GM19397 (cell line): Measurements from ENCODE around the gene MKI67.
"Not testable (repeated sequence)": the region's sequence is repeated elsewhere in the genome, so short reads cannot be mapped to it uniquely, and the experiment has no call there.

Experiments
- ATAC-seq: cut with Tn5 transposase; IDR thresholded peaks from one replicate; pipeline ENCODE4 v1.9.1; 2021; ENCODE audit warnings: mild to moderate bottlenecking, moderate library complexity; ENCODE audit not compliant: unreplicated experiment

Gene MKI67

DNA sequence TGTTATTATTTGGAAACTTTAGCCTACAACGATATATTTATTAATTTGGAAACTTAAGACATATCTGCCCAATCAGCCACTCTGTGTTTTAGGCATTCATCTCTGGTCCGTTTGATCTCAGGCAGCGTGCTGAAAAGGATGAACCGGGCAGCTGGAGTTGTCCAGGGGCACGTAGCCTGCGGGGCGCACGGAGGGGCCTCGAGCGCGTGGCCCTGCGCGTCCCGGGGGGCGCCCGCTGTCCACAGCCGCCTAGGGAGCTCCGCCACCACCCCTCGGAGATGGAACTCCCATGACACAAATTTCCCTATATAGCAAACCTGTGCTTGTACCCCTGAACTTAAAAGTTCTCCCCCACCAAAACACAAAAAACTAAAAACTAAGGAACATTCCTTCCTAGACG, 24.3 kb upstream of the MKI67 start:
- no peak for ATAC-seq

DNA sequence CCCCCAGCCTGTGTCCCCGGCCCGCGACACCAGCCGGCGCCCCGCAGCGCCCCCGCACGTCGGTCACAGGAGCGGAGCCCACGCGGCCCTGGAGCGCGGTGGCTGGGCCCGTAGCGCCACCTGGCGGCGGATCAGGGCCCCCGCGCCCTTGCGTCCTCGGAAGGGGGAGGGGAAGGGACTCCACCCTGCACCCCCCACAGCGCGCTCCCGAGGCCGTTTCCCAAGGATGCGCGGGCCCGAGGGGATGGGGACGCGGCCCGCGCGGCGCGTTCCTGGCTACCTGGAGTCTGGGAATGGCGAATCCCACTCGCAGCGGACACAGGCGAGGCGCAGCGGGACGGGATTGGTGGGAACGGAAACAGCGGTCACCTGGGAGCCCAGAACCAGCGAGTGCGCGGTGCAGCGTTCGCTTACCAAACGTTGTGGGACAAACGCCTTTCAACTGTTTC, 23.8 kb upstream of the MKI67 start:
- ATAC-seq, result peak; percentile 93

DNA sequence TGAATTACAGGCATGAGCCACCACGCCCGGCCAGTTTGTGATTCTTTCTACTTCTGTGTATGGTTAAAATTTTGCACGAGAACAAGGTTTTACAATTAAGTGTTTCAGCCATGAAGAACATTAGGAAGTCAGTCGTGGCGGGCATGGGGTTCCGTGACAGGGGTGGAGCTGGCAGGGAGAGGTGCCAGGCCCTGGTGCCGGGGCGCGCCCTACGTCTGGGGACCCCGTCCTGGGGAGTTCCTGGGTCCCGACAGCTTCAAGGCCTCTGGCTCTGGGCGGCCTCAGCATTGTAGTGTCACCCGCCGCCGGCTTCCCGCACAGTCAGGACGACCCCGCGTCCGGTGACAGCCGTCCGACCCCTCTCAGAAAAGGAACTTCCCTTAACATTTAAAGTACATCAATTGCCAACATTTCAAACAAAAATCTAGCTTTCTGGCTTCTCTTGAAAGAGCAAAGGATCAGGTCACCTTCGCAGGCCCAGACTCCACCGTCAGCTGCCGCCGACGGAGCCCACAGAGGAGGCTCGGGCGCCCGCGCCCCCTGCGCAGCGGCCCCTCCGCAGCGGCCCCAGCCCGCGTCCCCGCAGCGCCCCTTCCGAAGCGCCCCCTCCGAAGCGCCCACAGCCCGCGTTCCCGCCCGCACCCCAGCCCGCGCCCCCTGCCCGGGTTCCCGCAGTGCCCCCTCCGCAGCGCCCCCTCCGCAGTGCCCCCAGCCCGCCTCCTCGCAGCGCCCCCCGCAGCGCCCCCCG, 23.2 kb upstream of the MKI67 start:
- ATAC-seq, result no peak

DNA sequence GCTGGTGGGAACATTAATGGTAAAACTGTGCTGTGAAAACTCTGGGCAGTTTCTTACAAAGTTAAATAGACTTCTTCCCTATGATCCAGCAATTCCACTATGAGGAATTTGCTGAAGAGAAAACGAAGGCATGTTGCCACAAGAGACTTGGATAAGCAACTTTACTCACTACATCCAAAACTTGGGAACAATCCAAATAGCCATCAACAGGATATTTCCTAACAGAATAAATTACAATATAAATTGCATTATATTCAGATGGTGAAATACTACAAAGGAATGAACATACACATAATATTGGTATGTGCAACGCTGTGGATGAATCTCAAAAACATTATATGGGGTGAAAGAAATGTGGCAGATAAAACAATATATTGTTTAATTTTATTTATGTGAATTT, 21.4 kb upstream of the MKI67 start:
- ATAC-seq, result no peak

DNA sequence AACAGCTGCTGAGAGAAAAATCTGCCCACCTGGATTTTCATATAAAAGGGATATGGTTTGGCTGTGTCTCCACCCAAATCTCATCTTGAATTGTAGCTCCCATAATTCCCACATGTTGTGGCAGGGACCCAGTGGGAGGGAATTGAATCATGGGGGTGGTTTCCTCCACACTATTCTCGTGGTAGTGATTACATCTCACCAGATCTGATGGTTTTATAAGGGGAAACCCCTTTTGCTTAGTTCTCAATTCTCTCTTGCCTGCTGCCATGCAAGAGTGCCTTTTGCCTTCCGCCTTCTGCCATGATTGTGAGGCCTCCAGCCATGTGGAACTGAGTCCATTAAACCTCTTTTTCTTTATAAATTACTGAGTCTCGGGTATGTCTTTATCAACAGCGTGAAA, 20.8 kb upstream of the MKI67 start:
- peak; percentile 38 for ATAC-seq

DNA sequence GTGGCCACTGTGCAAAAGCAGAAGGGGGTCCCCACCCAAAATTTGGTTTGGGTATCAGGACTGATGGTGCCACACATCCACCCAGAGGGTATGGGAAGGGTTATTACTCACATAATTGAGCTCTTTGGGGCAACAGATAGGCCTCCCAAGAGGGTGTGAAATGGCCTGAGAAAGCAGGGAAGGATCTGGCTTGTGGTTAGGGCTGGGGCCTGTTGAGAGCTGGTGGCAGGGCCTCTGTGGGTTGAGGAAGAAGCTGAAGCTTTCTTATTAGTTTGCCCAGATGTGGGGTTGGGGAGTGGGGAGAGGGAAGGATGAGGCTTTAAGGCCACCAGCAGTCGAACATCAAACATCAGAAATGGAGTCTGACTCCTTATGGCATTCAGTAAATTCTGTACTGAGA, 18.3 kb upstream of the MKI67 start:
- no peak for ATAC-seq

DNA sequence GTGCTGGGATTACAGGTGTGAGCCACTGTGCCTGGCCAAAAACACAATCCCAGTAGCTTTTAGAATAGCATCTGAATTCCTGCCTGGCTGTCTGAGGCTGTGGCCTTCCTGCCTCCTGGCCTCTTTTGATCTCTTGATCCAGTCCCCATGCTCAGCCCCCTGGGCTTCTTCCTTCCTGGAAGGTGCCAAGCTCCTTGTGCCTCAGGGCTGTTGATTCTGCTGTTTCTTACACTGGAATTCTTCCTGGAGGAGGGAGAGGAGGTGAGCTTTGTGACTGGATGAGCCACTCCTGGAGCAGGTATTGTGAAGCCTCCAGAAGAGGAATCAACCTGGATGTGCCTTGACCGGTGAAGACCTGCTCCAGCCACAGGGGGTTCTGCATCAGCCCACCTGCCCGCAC, 17.3 kb upstream of the MKI67 start:
- no peak for ATAC-seq

DNA sequence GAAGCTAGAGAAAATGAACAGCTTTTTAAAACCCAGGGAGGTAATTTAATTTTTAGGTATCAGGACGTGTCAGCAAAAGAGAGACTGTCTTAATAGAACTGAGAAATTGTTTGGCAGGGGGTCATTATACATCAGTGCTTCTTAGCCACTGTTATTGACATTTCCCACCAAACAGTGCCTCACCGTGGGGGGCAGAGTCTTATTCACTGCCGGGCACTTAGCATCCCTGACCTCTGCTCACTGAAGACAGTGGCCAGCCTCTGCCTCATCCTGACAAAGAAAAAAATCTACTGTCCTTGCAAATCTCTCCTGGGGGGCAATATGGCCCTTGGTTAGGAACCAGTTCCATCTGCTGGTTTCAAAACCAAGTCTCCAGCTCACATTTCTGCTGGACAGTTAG, 14.2 kb upstream of the MKI67 start:
- no peak for ATAC-seq

DNA sequence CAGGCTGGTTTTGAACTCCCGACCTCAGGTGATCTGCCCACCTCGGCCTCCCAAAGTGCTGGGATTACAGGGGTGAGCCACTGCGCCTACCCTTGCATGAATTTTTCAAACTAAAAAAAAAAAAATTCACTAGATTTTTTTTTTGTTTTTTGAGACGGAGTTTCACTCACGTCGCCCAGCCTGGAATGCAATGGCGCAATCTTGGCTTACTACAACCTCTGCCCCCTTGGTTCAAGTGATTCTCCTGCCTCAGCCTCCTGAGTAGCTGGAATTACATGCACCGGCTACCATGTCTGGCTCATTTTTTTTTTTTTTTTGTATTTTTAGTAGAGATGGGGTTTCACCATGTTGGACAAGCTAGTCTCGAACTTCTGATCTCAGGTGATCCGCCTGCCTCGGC, 12.2 kb upstream of the MKI67 start:
- not testable (repeated sequence) for ATAC-seq

DNA sequence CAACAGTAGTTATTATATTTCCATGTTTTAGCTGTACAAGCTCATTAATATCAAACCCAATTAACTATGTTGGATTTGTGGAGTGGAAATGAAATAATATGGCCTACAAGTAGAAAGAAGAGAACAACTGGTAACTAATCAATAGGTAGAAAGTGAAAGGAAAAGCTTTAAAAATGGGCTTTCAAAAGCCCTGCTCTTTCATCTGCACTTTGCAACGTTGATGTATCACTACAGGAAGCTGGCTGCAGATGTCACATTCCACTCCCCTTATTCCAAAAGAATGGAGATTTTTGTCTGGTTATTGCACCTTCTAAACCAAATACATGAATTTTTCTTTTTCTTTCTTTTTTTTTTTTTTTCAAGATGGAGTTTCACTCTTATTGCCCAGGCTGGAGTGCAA, 11.7 kb upstream of the MKI67 start:
- ATAC-seq, result no peak

DNA sequence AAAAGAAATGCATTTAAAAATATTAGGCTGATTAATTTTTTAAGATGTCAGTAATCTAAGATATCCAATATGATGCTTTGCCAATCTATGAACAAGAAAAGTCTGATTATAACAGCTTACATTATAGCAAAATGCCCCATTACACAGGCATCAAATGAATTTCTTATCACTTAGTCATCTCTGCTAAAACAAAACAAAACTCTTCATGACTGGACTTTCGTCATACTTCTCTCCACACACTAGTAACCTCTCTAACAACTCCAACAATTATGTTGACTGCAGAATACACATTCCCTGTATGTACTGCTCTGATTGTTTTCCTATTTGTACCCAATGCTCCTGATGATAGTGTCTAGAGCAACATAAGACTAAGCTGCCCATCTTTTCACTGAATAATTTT, 3.8 kb upstream of the MKI67 start:
- no peak for ATAC-seq

DNA sequence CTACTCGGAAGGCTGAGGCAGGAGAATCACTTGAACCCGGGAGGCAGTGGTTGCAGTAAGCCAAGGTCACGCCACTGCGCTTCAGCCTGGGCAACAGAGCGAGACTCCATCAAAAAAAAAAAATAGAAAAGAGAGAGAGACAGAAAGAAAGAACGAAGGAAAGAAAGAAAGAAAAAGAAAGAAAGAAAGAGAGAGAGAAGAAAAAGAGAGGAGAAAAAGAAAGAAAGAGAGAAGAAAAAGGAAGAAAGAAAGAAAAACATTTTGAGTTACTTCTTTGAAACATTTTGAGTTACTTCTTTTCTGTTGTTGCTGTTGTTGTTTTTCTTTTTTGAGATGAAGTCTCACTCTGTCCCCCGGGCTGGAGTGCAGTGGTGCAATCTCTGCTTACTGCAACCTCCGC, 2.4 kb upstream of the MKI67 start:
- no peak for ATAC-seq

DNA sequence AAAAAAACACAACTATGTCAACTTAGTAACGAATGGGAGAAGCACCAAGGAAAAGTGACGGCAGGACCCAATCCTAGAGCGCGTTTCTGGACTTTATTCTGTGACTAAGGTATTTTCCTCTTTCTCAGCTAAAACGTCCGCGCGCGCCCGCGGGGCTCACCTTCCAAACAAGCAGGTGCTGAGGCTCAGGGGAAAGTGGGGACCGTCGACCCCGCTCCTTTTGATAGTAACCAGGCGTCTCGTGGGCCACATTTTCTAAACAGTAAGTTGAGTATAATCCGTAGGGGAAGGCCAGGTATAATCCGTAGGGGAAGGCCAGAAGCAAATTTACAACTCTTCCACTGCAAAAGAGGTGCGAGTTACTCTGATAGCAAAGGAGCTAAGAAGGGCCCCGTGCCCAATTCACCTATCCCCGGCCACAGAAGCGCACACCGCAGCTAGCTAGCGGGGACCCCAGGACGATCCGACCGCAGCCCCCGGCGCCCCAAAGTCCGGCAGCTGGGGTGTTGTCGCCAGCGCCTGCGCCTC, 743 bp downstream of the MKI67 start:
- no peak for ATAC-seq

DNA sequence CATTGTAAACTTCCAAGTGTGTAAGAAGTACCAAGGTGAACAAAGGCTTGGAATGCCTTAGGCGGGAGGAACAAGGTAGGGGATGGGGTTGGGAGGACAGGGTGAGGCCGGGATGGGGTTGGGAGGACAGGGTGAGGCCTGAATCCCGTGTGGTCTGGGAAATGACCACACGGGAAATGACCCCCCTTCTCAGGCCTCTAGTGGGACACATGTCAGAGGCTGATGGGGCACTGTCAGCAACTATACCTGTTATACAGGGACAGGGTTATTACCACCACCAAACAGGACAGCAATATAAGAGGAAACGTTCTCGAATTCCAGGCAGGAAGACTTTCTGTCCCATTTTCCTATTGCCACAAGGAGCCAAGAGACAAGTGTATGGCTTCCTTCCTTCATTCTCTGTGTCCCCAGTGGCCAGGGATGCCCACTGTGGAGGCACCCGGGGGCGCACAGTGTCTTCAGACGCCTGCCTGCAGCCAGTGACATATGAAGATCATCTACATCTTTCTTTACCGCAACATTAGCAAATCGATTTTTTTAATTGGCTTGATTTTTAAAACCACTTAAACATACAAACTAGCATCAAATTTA, 1.3 kb downstream of the MKI67 start:
- ATAC-seq, result no peak

DNA sequence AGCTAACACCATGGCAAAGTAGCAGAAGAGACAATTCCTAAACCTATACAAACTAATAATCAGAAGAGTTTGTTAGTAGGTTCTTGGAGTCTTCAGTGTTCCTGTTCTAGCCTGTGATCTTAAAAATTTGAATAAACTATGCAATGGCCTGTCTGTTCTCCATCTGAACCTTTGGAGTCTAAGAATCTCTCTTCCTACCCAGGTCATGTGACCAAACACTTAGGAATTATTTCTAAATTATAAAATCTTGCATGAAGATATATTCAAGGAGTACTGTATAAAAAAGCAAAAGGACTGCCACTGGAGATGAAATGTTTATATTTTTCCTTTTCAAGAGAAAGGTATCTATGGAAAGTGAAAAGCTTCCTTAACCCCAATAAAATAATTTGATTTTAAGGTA, 2.4 kb downstream of the MKI67 start:
- no peak for ATAC-seq

DNA sequence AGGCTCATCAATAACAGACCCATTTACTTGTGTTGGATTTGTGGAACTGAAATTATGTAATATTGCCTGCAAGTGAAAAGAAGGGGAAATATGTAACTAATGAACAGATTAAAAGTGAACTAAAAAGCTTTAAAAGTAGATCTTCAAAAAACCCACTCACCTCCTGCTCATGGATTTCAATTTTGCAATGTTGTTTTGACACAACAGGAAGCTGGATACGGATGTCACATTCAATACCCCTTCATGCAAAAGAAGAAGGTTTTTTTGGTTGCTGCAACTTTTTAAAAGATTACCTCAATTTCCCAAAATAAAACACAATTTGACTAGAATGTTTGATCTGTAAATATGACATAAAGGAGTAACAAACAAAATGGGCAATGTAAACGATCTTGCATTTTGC, 3.3 kb downstream of the MKI67 start:
- no peak for ATAC-seq

DNA sequence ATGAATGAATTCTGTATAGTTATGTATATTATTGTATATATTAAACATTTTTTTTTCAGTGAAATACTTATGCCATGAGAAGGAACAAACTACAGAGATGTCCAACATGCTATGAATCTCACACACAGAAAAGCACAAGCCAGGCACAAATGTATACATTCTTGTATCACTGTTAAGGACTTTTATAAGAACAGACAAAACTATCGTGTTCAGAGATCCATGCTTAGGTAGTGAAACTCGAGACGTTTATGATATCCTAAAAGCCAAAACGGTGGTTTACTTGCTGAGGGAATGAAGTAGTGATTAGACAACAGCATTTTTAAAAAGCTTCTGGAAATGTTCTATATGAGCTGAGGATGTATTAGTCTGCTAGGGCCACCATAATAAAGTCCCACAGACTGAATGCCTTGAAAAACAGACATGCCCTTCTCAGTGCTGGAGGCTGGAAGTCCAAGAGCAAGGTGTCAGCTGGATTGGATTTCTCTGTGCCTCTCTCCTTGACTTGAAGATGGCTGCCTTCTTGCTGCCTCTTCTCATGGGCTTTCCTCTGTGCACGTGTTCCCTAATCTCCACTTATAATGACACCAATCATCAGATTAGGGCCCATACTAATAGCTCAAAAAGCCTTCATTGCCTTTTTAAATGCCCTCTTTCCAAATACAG, 4.3 kb downstream of the MKI67 start:
- no peak for ATAC-seq

DNA sequence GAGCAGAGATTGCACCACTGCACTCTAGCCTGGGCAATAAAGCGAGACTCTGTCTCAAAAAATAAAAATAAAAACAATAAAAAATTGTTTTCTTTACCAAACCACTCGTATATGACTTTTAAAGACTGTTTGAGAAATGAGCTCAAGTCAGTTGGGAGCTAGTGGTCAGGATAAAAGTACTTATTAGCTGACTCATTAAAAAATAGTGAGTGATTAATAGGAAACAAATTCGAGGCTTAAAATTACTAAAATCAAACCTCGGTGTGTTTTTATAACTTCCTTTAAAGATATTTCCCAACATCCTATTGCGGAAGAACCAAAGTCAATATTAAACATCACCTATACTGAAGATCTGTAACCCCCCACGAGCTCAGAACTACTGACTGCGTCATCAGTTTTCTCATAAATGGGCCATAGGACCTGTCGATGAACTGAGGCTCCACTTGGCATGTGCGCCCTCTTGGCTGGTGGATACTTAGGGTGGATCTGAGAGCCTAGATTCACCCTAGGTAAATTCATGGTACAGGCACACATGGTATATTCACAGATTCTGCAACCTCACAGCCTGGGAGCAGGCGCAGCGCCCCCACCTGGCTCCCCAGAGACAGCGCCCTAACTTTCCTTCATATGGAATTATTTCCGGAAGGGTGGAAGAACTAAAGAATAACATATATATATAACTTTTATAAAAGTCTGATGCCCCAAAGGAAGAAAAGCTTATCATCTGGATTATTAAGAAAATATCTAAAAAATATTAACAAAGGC, 9.2 kb downstream of the MKI67 start:
- no peak for ATAC-seq

DNA sequence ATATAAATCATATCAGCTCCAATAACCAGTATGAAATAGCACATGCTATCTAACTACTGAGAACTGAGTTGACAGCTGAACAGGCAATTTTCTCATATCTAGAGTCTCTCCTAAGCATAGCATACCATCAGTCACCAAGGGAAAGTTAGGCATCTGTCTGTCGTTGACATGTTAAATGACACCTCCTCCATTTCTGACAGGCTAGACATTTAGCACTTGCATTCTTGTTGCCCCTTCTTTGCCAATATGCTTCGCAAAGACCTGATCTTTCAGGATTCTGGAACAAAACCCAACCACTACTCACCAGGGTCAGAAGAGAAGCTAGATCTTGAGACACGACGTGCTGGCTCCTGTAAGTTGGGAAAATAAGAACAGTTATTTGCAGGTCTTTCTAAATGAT, 10.0 kb downstream of the MKI67 start:
- ATAC-seq, result no peak

DNA sequence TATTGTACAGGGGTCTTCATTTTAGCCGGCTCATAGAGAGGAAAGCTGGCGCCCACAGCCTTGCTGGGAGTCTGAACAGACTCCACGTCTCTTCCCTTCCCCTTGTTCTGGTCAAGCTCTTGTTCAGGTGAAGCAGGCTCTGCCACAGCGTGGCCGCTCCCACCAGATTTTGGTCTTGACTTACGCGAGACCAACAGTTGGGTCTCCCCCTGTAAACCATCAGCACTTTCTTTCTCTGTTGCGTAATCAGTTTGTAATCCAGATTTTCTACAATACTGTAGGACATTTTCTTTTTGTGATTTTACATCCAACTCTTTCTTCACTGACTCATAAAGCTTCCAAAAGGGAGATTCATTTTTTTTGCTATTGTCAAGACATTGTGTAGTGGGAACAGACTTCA, 10.9 kb downstream of the MKI67 start:
- ATAC-seq, result no peak

DNA sequence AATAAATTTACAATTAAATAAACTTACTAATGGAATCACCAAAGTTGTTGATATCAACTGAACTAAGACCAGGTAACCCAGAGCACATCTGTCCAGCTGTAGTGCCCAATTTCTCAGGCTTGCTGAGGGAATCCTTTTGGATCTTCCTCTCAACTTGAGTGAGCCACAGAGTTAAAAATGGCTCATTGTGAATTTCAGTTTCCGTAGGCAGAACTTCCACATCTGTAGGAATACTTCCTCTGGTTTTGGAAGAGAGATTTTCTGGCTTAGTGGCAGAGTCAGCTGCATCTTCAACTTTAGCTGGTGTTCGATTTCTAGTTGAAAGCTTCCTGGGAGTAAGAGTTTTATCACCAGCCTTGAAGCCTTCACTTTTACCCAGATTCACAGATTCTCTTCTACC, 11.3 kb downstream of the MKI67 start:
- ATAC-seq, result no peak
